Thyroid gland (tissue), 4 donors: ENCODE measurements around the gene GAB4. TPM values are rescaled to one million over a fixed set of nuclear protein-coding genes. Genes with fewer than 3 reads are reported as not detected.

Experiments
- DNase-seq, 2 donors: peaks; one replicate each; pipeline ENCODE4 v3.0.0-alpha.2; 2019
- H3K27ac ChIP-seq, 3 donors: fragments of 200-600 bp; sonication (generic); 1 replicate in 2 of 3; 2 replicates in 1 of 3; pipeline ENCODE4 v1.5.1; 2016 to 2019; ENCODE audit warnings: mild to moderate bottlenecking in 1 of 3, moderate library complexity in 1 of 3
- H3K27me3 ChIP-seq: fragments of 200-600 bp; sonication (generic); one replicate; pipeline ENCODE4 v1.5.1; 2019
- H3K36me3 ChIP-seq, 2 donors: fragments of 200-600 bp; sonication (generic); one replicate each; pipeline ENCODE4 v1.5.1; 2016 to 2019
- H3K4me1 ChIP-seq, 2 donors: fragments of 200-600 bp; sonication (generic); one replicate each; pipeline ENCODE4 v1.5.1; 2017 to 2019
- H3K4me3 ChIP-seq, 3 donors: fragments of 200-600 bp; sonication (generic); replicated peaks in 1 of 3; 1 replicate in 2 of 3; 2 replicates in 1 of 3; pipeline ENCODE4 v1.5.1; 2016; ENCODE audit warnings: mild to moderate bottlenecking in 1 of 3
- H3K9me3 ChIP-seq: fragments of 200-600 bp; sonication (generic); one replicate; pipeline ENCODE4 v1.5.1; 2017
- CTCF ChIP-seq, 6 experiments: fragments of 200-600 bp in 3 of 6; fragments of 450-650 bp in 3 of 6; sonication (generic) in 3 of 6; IDR thresholded peaks; one replicate each; pipeline ENCODE4 v1.5.1; 2016 to 2019; ENCODE audit warnings: antibody characterized with exemption in 6 of 6, mild to moderate bottlenecking in 2 of 6, inconsistent platforms in 1 of 6, moderate library complexity in 1 of 6
- POLR2A ChIP-seq, 2 donors: fragments of 450-650 bp; IDR thresholded peaks; one replicate each; pipeline ENCODE4 v1.6.1; 2017; ENCODE audit warnings: antibody characterized with exemption in 2 of 2, mild to moderate bottlenecking in 2 of 2, moderate library complexity in 1 of 2
- WGBS, 2 donors: methylation state at CpG; one replicate each; pipeline ENCODE4 v1.1.5; 2017; 5-methylcytosine and 5-hydroxymethylcytosine counted together
- intact Hi-C: fragments of 100-400 bp; cut with DNase I; formaldehyde crosslinking; loops from one replicate; pipeline ENCODE4 v1.15.1; 2023
- total RNA-seq, 4 donors: library from RNA; depleted of rRNA; stranded (reverse); fragments of >200 nt; gene quantifications; one replicate each; pipeline ENCODE4 v1.2.3, GENCODE V29; 2016

GAB4 gene
- total RNA-seq, 4 donors from 2014 or later, result not detected

GRCh38 chr22:16973591-16974297 is 34.3 kb downstream of the GAB4 start:
- intact Hi-C loops, result no loop called here
- Histone ChIP-seq H3K9me3 (no peaks in the 10 kb centered on the region), H3K27me3 (no peaks in the 10 kb centered on the region), H3K36me3 (no peaks in the 10 kb centered on the region), H3K27ac (no peak overlapping the region), H3K4me3 (no peak overlapping the region), H3K4me1 (no peaks in the 10 kb centered on the region)
- no peak for TF ChIP-seq POLR2A (IDR thresholded peaks at IDR 0.05)
- no peak for TF ChIP-seq CTCF (IDR thresholded peaks at IDR 0.05)
- DNase-seq, result no peak
- WGBS, 2 donors, result 83 to 94% methylated on average over 2 of the region's 2 CpGs

DNA sequence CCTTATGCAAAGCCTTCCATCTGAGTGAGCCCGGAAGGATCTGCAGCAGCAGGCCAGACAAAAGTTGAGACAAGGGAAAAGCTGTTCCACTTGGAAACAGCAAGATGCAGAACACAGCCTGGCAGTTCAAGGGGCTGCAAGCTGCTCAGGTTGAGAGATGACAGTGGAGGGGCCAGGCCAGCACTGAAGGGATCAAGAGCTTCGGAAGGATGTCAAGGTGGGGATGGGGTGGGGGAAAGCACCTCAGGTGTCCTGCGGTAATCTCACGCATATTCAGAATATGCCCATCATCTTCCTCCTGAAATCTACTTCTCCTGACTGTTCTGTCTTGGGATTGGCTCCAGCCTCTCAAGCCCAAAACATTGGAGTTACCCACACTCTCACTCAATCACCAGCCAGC is 35.7 kb downstream of the GAB4 start:
- no peak overlapping the region for H3K4me3 ChIP-seq
- 78 to 91% methylated on average over 4 of the region's 4 CpGs for WGBS, 2 donors
- no peak for DNase-seq

GRCh38 chr22:16970446-16970845 is 37.6 kb downstream of the GAB4 start:
- DNase-seq, result no peak
- intact Hi-C loops, result no loop called here
- Histone ChIP-seq H3K27me3 (no peaks in the 10 kb centered on the region), H3K36me3 (no peaks in the 10 kb centered on the region), H3K9me3 (no peaks in the 10 kb centered on the region), H3K27ac (no peak overlapping the region), H3K4me3 (no peak overlapping the region), H3K4me1 (no peaks in the 10 kb centered on the region)
- TF ChIP-seq POLR2A (IDR thresholded peaks at IDR 0.05) (no peak), CTCF (IDR thresholded peaks at IDR 0.05) (no peak)
- WGBS, 2 donors, result 39 to 42% methylated on average over 4 of the region's 4 CpGs

More for the DNA sequence above, 35.7 kb downstream of the GAB4 start:
- H3K4me1 ChIP-seq, result no peaks in the 10 kb centered on the region
- no peaks in the 10 kb centered on the region for H3K36me3 ChIP-seq
- TF ChIP-seq POLR2A (IDR thresholded peaks at IDR 0.05) (no peak), CTCF (IDR thresholded peaks at IDR 0.05) (no peak)
- H3K9me3 ChIP-seq, result no peaks in the 10 kb centered on the region
- no peaks in the 10 kb centered on the region for H3K27me3 ChIP-seq
- intact Hi-C loops, result no loop called here
- no peak overlapping the region for H3K27ac ChIP-seq

DNA sequence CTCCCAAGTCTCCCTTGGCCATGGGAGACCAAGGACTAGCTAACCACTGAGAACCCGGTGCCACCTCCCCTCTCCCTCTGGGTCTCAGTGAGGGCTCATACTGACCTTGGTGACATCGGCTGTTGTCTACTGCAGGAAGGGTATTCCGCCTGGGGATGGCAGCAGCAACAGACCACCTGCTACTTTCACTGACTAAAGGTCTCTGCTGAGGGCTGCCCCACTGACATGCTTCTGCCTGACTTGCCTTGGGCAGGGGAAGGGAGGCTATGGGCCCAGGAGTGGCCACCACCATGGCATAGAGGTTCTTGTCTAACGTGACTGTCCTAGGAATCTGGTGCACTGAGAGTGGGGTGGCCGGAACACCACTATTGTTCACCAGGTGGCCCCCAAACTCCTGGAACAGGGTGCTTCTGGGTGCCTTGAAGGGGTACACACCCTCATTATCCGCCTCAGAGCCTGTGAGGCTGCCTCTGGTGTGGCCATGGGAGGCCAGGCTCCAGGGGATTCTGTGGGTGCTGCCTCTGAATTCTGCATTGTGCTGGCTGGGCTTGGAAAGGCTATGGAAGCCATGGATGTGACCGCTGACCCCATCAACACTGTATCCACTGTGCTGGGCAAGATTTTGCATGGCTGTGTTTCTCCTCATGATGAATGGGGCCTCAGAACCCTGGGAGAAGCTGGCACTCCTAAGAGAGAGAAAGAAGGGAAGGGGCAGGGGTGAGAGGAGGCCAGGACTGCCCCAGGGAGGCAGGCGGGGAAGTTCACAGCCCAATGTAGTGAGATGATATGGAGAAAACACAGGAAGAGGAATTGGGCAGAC is 38.3 kb downstream of the GAB4 start:
- TF ChIP-seq POLR2A (IDR thresholded peaks at IDR 0.05) (no peak), CTCF (IDR thresholded peaks at IDR 0.05) (no peak)
- WGBS, 2 donors, result 70 to 78% methylated on average over 4 to 8 of the region's 8 CpGs
- Histone ChIP-seq H3K9me3 (no peaks in the 10 kb centered on the region), H3K4me1 (no peaks in the 10 kb centered on the region), H3K4me3 (no peak overlapping the region), H3K36me3 (no peaks in the 10 kb centered on the region), H3K27me3 (no peaks in the 10 kb centered on the region), H3K27ac (no peak overlapping the region)
- intact Hi-C loops, result no loop called here
- DNase-seq, result no peak

- H3K4me3 ChIP-seq, result no peak overlapping the region
- no peak for TF ChIP-seq CTCF (IDR thresholded peaks at IDR 0.05)
- no peak for TF ChIP-seq POLR2A (IDR thresholded peaks at IDR 0.05)
- H3K27ac ChIP-seq, result no peak overlapping the region
- H3K27me3 ChIP-seq, result no peaks in the 10 kb centered on the region
- intact Hi-C loops, result no loop called here
- H3K36me3 ChIP-seq, result no peaks in the 10 kb centered on the region
- no peaks in the 10 kb centered on the region for H3K9me3 ChIP-seq
- no peak for DNase-seq
- 82 to 87% methylated on average over 7 of the region's 7 CpGs for WGBS, 2 donors
- H3K4me1 ChIP-seq, result no peaks in the 10 kb centered on the region
Measured at GRCh38 chr22:16968218-16968595, 39.8 kb downstream of the GAB4 start.
